ENCODE results near the gene ARHGAP33. TPM values are rescaled to one million over a fixed set of nuclear protein-coding genes. Genes with fewer than 3 reads are reported as not detected.

Gene ARHGAP33
- total RNA-seq, 3 donors from 2014 or later, result 14.4 to 16.0 (median 14.6) TPM

- H3K4me3 ChIP-seq, result no peak overlapping the region
- ATAC-seq (no peak), DNase-seq (peak in 1 of 3 donors; percentile 24)
Measured at GRCh38 chr19:35774274-35775045, 904 bp upstream of the ARHGAP33 start.

GRCh38 chr19:35775046-35775297, 392 bp upstream of the ARHGAP33 start:
- intact Hi-C loops (cut with DNase I, micrococcal nuclease), result no loop called here

More at GRCh38 chr19:35774274-35775045, 904 bp upstream of the ARHGAP33 start:
- intact Hi-C loops (cut with DNase I, micrococcal nuclease), result no loop called here
- TF ChIP-seq CTCF (IDR thresholded peaks at IDR 0.05), result no peak
- Histone ChIP-seq H3K36me3 (ENCODE audit: low read depth) (no peaks in the 10 kb centered on the region), H3K4me1 (ENCODE audit: low read depth) (no peaks in the 10 kb centered on the region), H3K9me3 (no peaks in the 10 kb centered on the region)

GRCh38 chr19:35776102-35776788, 881 bp downstream of the ARHGAP33 start:
- no peak for DNase-seq
- TF ChIP-seq CTCF (IDR thresholded peaks at IDR 0.05), result no peak
- intact Hi-C loops (cut with DNase I, micrococcal nuclease), result no loop called here

More at GRCh38 chr19:35775046-35775297, 392 bp upstream of the ARHGAP33 start:
- no peak for TF ChIP-seq CTCF (IDR thresholded peaks at IDR 0.05)
- peak in 1 of 3 donors; percentile 16 for DNase-seq
- no peaks in the 10 kb centered on the region for H3K9me3 ChIP-seq
- H3K36me3 ChIP-seq (ENCODE audit: low read depth), result no peaks in the 10 kb centered on the region
- no peak overlapping the region for H3K4me3 ChIP-seq
- H3K4me1 ChIP-seq (ENCODE audit: low read depth), result no peaks in the 10 kb centered on the region
- peak; percentile 1 for ATAC-seq

GRCh38 chr19:35777086-35777841, 1.9 kb downstream of the ARHGAP33 start:
- DNase-seq, result peak in 1 of 3 donors; percentile 23
- Histone ChIP-seq H3K4me1 (ENCODE audit: low read depth) (no peaks in the 10 kb centered on the region), H3K36me3 (ENCODE audit: low read depth) (no peaks in the 10 kb centered on the region), H3K4me3 (no peak overlapping the region), H3K9me3 (no peaks in the 10 kb centered on the region)
- no peak for ATAC-seq
- intact Hi-C loops (cut with DNase I, micrococcal nuclease), result no loop called here
- TF ChIP-seq CTCF (IDR thresholded peaks at IDR 0.05), result no peak

More at GRCh38 chr19:35776102-35776788, 881 bp downstream of the ARHGAP33 start:
- no peak for ATAC-seq
- Histone ChIP-seq H3K4me1 (ENCODE audit: low read depth) (no peaks in the 10 kb centered on the region), H3K4me3 (no peak overlapping the region), H3K36me3 (ENCODE audit: low read depth) (no peaks in the 10 kb centered on the region), H3K9me3 (no peaks in the 10 kb centered on the region)

GRCh38 chr19:35777961-35778360, 2.6 kb downstream of the ARHGAP33 start:
- H3K9me3 ChIP-seq, result no peaks in the 10 kb centered on the region
- no peak for TF ChIP-seq CTCF (IDR thresholded peaks at IDR 0.05)
- H3K4me1 ChIP-seq (ENCODE audit: low read depth), result no peaks in the 10 kb centered on the region
- no peaks in the 10 kb centered on the region for H3K36me3 ChIP-seq (ENCODE audit: low read depth)
- ATAC-seq (no peak), DNase-seq (no peak)
- intact Hi-C loops (cut with DNase I, micrococcal nuclease), result no loop called here
- H3K4me3 ChIP-seq, result no peak overlapping the region

Measured in mucosa of descending colon (tissue), 3 donors.